Activated effector memory CD4-positive, alpha-beta T cell treated with Interleukin-2 at 50 U/mL for 16 hours (primary cell): Measurements from ENCODE around the gene TRAK2.
"Not testable (repeated sequence)": the region's sequence is repeated elsewhere in the genome, so short reads cannot be mapped to it uniquely, and the experiment has no call there.

Experiments
- DNase-seq: peaks from one replicate; pipeline ENCODE4 v3.0.0-alpha.2; 2020

Gene TRAK2

GRCh38 chr2:201413143-201413542, 38.1 kb downstream of the TRAK2 start:
- DNase-seq, result no peak

- no peak for DNase-seq
Observed at GRCh38 chr2:201411421-201411820, 39.8 kb downstream of the TRAK2 start.

DNA sequence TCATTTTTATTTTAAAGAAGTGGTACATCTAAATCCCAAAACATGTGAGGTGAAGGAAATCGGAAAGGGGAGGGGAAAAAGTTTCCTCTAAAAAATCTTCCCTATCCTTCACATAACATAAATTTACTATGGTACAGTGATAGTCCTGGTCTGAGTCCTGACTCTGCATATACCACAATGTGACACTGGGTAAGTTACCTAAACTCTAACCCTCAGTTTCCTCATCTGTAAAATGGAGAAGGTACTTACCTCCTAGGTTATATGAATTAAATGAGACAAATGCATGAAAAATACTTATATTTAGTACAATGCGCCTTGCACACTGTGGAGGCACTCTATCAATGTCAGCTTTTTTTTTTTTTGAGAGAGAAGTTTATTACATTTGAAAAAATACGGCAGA, 42.3 kb downstream of the TRAK2 start:
- DNase-seq, result no peak

DNA sequence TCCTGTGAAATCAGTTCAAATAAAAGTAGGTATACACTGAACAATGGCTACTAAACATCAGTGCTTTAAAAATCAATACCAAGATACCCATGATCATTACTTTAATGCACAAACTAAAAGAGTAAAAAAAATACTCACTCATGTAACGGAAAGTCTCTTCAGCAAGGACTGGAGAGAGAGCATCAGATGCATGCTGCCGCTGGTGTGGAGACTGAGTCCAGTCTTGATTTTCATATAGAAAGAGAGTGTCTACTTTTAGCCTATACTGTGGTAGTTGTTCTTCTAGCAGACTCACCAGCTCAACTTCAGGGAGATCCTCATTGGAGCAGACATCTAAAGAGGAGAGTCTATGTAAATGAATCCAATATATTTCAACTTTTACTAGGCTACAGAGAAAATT, 44.0 kb downstream of the TRAK2 start:
- no peak for DNase-seq

GRCh38 chr2:201406077-201406662, 45.1 kb downstream of the TRAK2 start:
- DNase-seq, result no peak

GRCh38 chr2:201404699-201405280, 46.5 kb downstream of the TRAK2 start:
- no peak for DNase-seq

DNA sequence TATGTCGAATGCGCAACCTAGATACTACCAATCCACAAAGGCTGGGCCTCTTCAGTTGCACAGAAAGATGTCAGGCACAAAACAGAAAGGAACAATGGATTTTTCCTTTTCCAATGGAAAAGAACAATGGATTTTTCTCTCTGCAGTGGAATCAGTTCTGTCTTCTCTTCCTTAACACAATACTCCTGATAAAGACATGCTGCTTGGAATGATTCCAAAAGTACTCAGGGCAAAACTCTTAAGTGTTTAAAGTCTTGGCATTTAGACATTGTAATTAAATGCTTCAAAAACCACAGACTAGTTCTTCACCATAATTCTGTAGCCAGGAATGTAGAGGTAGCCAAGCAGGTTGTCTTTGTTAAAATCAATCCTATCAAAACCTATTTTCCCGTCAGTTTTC, 47.4 kb downstream of the TRAK2 start:
- no peak for DNase-seq

DNA sequence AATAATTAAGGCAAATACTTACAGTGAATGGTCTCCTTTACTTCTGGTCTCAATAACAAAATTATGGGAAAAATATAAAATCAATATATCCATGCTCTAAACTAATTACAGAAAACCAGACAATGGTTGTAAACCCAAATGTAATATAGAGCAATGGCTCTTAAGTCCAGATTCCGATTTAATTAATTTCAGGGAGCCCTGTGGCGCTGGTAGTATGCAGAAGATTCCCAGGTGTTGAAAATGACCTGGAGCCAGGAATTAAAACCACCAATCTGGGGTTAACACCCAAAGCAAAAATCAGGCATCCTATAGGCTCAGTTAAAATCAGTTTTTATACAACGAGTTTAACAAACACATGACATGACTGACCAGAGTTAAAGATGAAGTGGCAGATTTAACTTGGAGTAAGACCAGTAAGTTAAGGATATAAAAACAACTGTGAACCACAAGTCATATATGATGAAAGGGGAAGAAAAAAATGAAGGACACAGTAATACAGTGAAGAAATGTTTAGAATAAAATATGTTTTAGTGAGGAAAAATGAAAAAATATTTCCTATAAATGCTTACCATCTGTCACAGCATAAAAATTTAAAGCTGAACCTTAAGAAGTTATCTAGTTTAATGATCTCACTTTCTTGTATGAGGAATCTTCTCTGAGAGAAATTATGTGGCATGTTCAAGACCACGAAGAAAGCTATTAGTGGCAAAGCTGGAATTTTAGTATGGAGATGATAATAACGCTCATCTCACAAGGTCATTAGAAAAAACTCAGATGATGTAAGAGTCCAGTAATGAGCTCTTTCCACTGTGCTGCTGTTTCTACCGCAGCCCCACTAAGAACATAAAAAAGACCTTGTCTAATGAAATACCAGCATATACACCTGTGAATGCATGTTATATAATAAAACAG, 48.4 kb downstream of the TRAK2 start:
- DNase-seq, result no peak

DNA sequence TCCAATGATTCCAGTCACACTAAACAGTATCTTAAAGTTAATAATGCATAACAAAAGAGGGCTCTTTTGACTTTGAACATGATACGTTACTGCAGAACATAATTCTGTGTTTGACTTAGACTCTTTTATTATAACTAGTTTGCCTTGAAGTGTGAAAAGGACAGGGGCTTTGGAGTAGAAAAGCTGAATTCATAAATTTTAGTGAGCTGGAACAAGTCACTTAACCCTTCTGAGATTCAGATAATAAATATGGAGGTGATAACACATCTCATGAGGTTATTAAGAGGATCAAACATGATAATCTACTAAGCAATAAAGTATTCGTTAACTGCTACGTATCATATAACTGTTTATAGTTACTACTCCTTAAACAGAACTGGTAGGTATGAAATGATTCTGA, 49.4 kb downstream of the TRAK2 start:
- no peak for DNase-seq

GRCh38 chr2:201396595-201396994, 54.7 kb downstream of the TRAK2 start:
- DNase-seq, result no peak

DNA sequence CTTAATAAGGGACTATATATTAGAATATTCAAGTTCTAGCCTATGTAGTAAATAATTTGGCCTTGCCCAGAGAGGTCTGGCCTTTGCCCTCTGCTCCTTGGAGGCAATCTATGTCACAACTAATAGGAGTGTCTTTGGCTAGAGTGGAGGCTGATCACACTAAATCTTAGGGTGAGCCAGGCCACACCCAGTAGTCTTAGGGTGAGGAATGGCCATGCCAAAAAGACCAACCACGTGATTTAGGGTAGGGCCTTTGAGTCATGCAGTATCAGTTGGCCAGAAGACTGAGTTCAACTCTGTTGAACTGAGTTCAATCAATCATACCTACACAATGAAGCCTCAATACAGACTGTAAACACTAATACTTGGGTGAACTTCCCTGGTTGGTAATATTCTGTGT, 68.1 kb downstream of the TRAK2 start:
- DNase-seq, result no peak

DNA sequence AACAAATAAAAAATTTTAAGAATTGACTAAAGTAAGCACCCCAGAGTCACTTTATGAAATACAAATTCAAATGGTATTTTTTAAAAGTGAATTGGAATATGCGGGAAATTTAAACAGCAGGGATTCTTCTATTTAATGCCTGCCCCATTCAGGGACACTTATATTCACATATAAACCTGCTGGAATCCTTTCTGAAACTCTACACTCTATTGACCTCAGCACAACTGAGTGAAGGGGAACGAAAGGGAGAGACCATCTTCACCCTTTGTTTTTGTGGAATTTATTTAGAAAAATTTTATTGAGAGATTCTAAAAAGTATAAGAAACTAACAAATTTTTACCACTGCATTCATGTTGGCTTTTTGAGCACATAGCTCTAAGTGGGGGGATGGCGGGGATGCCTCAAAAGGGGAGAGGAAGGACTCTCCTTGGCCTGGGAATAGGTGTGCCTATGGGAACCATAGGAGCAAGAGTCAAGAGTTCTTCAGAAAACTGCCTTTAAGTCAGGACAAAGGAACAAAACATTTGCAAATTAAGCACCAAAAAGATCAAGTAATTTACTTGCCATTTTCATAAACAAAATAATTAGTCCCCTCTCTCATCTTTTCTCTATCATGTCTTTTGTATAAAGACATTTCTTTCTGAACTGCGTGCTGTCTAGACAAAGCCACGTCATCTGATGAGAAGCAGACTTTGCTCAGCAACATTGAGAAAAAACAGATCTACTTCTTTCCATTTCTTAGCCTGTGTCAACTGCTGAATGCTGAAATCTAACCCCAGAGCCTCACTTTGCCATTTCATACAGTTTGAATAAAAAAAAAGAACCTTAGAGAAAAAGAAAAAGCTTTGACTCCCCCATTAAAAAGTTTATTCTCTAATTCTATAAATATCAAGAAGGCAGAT, 72.5 kb downstream of the TRAK2 start:
- DNase-seq, result no peak

DNA sequence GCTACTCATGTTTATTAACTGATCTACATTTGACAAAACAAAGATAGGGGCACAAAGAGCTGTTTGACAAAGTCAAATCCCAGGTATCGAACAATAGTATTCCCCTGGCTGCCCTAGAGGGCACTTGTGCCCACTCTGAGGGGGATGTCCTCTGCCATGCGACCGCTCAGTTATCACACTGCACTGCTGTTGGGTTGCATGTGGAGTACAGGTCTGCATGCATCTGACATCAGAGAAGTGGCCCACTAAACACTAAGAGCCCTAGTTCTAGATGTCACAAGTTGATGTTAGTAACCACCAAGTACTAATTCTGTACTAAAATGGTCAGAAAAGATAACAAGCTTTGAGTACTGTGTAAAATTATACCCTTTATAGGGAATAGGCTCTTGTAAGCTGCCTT, 74.0 kb downstream of the TRAK2 start:
- DNase-seq, result no peak

- DNase-seq, result no peak
Observed at GRCh38 chr2:201369775-201370174, 81.5 kb downstream of the TRAK2 start.

DNA sequence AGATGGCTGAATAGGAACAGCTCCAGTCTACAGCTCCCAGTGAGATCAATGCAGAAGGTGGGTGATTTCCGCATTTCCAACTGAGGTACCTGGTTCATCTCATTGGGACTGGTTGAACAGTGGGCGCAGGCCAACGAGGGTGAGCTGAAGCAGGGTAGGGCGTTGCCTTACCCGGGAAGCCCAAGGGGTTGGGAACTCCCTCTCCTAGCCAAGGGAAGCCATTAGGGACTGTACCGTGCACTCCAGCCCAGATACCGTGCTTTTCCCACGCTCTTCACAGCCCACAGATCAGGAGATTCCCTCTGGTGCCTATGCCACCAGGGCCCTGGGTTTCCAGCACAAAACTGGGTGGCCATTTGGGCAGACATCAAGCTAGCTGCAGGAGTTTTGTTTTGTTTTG, 81.9 kb downstream of the TRAK2 start:
- DNase-seq, result not testable (repeated sequence)

DNA sequence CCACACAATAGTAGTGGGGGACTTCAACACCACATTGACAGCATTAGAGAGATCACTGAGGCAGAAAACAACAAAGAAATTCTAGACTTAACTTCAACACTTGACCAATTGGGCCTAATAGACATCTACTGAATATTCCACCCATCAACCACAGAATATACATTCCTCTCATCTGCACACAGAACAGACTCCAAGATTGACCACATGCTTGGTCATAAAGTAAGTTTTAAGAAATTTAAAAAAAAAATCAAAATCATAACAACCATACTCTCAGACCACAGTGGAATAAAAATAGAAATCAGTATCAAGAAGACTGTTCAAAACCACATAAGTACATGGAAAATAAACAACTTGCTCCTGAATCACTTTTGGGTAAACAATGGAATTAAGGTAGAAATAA, 85.1 kb downstream of the TRAK2 start:
- no peak for DNase-seq

DNA sequence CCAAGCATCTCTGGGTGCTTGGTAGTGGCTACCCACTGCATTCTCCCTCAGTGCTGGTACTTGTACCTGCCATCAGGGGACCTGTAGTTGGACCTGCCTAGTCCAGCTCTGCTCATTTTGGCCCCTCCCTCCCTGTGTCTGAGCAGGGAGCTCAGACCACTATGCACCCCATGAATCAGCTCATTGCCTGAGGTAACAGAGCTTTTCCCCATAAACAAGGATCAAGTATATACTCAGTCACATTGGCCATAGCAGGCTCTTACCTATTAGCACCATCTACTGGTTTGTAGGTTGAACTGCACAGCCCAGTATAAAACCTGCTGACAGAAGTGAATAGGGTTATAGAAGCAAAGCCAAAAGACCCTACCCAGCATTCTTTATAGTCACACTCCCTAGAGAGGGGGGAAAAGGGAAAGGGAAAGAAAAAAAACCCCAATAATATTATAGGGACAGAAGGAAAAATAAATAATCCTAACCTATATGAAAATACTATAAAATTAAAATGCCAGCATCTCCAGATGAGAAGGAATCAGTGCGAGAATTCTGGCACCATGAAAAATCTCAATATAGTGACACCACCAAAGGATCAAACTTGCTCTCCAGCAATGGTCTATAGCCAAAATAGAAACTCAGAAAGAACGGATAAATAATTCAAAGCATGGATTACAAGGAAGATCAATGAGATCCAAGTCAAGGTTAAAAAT, 87.2 kb downstream of the TRAK2 start:
- DNase-seq, result no peak

GRCh38 chr2:201362396-201362795, 88.9 kb downstream of the TRAK2 start:
- no peak for DNase-seq

GRCh38 chr2:201361078-201361733, 90.1 kb downstream of the TRAK2 start:
- DNase-seq, result no peak

DNA sequence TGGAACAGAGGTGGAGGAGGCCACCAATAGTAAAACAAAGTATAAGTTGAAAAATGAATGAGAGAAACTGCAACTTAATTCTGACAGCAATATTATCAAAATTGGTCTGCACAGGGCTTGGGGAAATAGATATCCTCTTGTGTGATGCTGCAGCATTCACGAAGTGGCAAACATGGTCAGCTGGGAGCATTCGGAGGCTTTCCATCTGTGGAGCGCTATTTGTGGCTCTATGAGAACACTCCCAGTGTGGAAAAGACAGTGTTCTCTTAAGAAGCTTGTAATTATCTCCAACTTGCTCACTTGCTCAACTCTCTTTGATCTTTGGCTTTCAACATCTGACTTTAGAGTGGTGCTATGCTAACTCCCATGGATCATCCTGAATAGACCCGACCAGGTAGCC, 91.0 kb downstream of the TRAK2 start:
- DNase-seq, result no peak

DNA sequence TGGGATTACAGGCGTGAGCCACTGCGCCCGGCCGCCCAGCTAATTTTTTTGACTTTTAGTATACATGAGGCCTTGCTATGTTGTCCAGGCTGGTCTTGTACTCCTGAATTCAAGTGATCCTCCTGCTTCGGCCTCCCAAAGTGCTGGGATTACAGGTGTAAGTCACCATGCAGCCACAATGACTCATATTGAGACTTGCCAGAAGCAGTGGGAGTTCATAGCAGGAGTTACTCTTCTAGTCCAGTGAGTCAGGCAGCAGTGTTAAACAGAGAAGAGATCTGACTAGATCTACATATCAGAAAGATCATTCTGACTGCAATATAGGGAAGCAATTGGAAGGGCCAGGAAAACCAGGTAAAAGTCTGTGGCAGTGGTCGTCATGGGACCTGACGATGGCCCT, 92.6 kb downstream of the TRAK2 start:
- no peak for DNase-seq

DNA sequence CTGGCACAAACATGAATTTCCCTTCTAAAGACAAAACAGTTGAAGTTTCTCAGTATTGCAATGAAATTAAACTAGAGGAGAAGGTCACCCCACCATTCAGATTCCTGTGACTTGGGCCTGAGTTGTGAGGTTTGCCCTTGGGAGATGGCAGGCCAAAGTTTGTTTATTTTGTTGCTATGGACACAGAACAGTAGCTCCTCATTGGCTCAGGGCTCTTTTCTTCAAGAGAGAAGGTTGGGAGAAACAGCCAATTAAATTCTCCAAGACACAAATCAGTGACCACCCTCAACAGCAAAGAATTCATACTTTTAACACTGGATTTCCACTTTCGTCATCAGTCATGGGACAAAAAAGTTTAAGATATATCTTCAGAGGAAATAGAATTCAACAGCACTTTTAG, 94.0 kb downstream of the TRAK2 start, which contains the start of gene FLACC1:
TSS of gene FLACC1 (minus strand) at position 125 of the 400 bp plus-strand sequence. CDS start 5,941 bp downstream, outside the sequence.
- no peak for DNase-seq
